GM12874 (cell line): ENCODE data around the gene NUP93.

Source experiments
- CTCF ChIP-seq: IDR thresholded peaks from 2 replicates; pipeline ENCODE4 v1.5.1; 2011; ENCODE audit warnings: low read depth, mild to moderate bottlenecking, control low read depth, low read length, moderate library complexity; ENCODE audit not compliant: insufficient read depth

The NUP93 gene

GRCh38 chr16:56700195-56700594 is 29.7 kb upstream of the NUP93 start:
- no peak for TF ChIP-seq CTCF

GRCh38 chr16:56700631-56701030 is 29.3 kb upstream of the NUP93 start:
- no peak for TF ChIP-seq CTCF

GRCh38 chr16:56701534-56701933 is 28.4 kb upstream of the NUP93 start:
- no peak for TF ChIP-seq CTCF

- TF ChIP-seq CTCF: no peak
Observed at GRCh38 chr16:56702836-56703235, 27.1 kb upstream of the NUP93 start.

- TF ChIP-seq CTCF: no peak
Observed at GRCh38 chr16:56708525-56709442, 21.1 kb upstream of the NUP93 start.

- no peak for TF ChIP-seq CTCF
Observed at GRCh38 chr16:56709443-56710040, 20.4 kb upstream of the NUP93 start.

- no peak for TF ChIP-seq CTCF
Observed at GRCh38 chr16:56710181-56710737, 19.7 kb upstream of the NUP93 start.
